Calu3 (cell line): ENCODE data around the gene AHCYL1. TPM values are rescaled to one million over a fixed set of nuclear protein-coding genes. Genes with fewer than 3 reads are reported as not detected.

Experiments
- BruUV-seq: library from RNA; stranded (reverse); fragments of 400-500 nt; replicated peaks from 2 replicates; lab custom pipeline; 2021; lab: Mats Ljungman, UMichigan
- CTCF ChIA-PET: fragments of 300-600 bp; sonication (Branson Sonifier 250); formaldehyde crosslinking; loops from one replicate; lab custom pipeline; 2022; ENCODE audit warnings: antibody characterized with exemption; lab: Charles Lee
- DNase-seq: peaks from one replicate; pipeline ENCODE4 v3.0.0; 2022
- H3K27ac Mint-ChIP-seq: one replicate; pipeline ENCODE4 v1.8.0; 2022; ENCODE audit warnings: mixed read lengths; ENCODE audit not compliant: unreplicated experiment
- H3K27me3 Mint-ChIP-seq: one replicate; pipeline ENCODE4 v1.8.0; 2022; ENCODE audit warnings: mixed read lengths; ENCODE audit not compliant: unreplicated experiment
- H3K36me3 Mint-ChIP-seq: one replicate; pipeline ENCODE4 v1.8.0; 2022; ENCODE audit warnings: mild to moderate bottlenecking, moderate library complexity, mixed read lengths; ENCODE audit not compliant: insufficient read depth, unreplicated experiment
- H3K4me1 Mint-ChIP-seq: one replicate; pipeline ENCODE4 v1.8.0; 2022; ENCODE audit warnings: mild to moderate bottlenecking, low read depth, mixed read lengths; ENCODE audit not compliant: unreplicated experiment
- H3K4me3 Mint-ChIP-seq: one replicate; pipeline ENCODE4 v1.8.0; 2022; ENCODE audit warnings: mild to moderate bottlenecking, low read depth, moderate library complexity, mixed read lengths; ENCODE audit not compliant: unreplicated experiment
- H3K9me3 Mint-ChIP-seq: one replicate; pipeline ENCODE4 v1.8.0; 2022; ENCODE audit warnings: low read depth, mixed read lengths; ENCODE audit not compliant: unreplicated experiment
- CTCF ChIP-seq: fragments of 200-600 bp; IDR thresholded peaks from one replicate; pipeline ENCODE4 v1.8.0; 2022; ENCODE audit warnings: antibody characterized with exemption; ENCODE audit not compliant: unreplicated experiment
- intact Hi-C: fragments of 100-400 bp; cut with micrococcal nuclease; formaldehyde crosslinking; loops from one replicate; pipeline ENCODE4 v1.10.0; 2022; ENCODE audit not compliant: unreplicated experiment
- total RNA-seq: library from RNA; stranded (reverse); gene quantifications from 2 replicates; pipeline ENCODE4 v1.2.3, GENCODE V29; 2022

AHCYL1 gene
- total RNA-seq, 1 experiment from 2014 or later: 56.5 TPM

GRCh38 chr1:110043016-110043415 lies 58.5 kb downstream of the AHCYL1 start:
- intact Hi-C loops: no loop called here
- no peaks in the 10 kb centered on the region for H3K4me1 Mint-ChIP-seq
- H3K9me3 Mint-ChIP-seq: no peaks in the 10 kb centered on the region
- no peak overlapping the region for H3K27ac Mint-ChIP-seq
- no peaks in the 10 kb centered on the region for H3K27me3 Mint-ChIP-seq
- no peak for TF ChIP-seq CTCF
- H3K36me3 Mint-ChIP-seq: peaks cover 29% of the 10 kb centered on the region
- CTCF ChIA-PET: interaction anchor here (0.8 kb wide), 1 partner anchor 198 kb away, joined by 3 read pairs; no protein-coding TSS in a partner anchor
- no peak for DNase-seq
- no TSS peak for BruUV-seq
- no peak overlapping the region for H3K4me3 Mint-ChIP-seq

GRCh38 chr1:110047463-110047862 lies 62.9 kb downstream of the AHCYL1 start:
- peaks cover 10% of the 10 kb centered on the region for H3K4me1 Mint-ChIP-seq
- H3K4me3 Mint-ChIP-seq: no peak overlapping the region
- no peak for TF ChIP-seq CTCF
- no peak overlapping the region for H3K27ac Mint-ChIP-seq
- intact Hi-C loops: no loop called here
- no TSS peak for BruUV-seq
- CTCF ChIA-PET: no interaction called here
- no peaks in the 10 kb centered on the region for H3K9me3 Mint-ChIP-seq
- H3K27me3 Mint-ChIP-seq: no peaks in the 10 kb centered on the region
- peaks cover 32% of the 10 kb centered on the region for H3K36me3 Mint-ChIP-seq
- no peak for DNase-seq

GRCh38 chr1:110048240-110048639 lies 63.7 kb downstream of the AHCYL1 start:
- Mint-ChIP-seq H3K27me3 (no peaks in the 10 kb centered on the region), H3K9me3 (no peaks in the 10 kb centered on the region), H3K36me3 (peaks cover 34% of the 10 kb centered on the region), H3K4me1 (peaks cover 10% of the 10 kb centered on the region), H3K4me3 (no peak overlapping the region), H3K27ac (no peak overlapping the region)
- TF ChIP-seq CTCF: no peak
- intact Hi-C loops: no loop called here
- no TSS peak for BruUV-seq
- CTCF ChIA-PET: no interaction called here
- DNase-seq: no peak

GRCh38 chr1:110048923-110049601 lies 64.5 kb downstream of the AHCYL1 start:
- CTCF ChIA-PET: no interaction called here
- BruUV-seq: no TSS peak
- H3K4me3 Mint-ChIP-seq: no peak overlapping the region

More at GRCh38 chr1:110048923-110049601, 64.5 kb downstream of the AHCYL1 start:
- H3K27me3 Mint-ChIP-seq: no peaks in the 10 kb centered on the region
- no peak for DNase-seq
- intact Hi-C loops: no loop called here
- no peak for TF ChIP-seq CTCF
- peaks cover 10% of the 10 kb centered on the region for H3K4me1 Mint-ChIP-seq
- H3K36me3 Mint-ChIP-seq: peaks cover 35% of the 10 kb centered on the region
- H3K27ac Mint-ChIP-seq: no peak overlapping the region
- H3K9me3 Mint-ChIP-seq: no peaks in the 10 kb centered on the region
